NCI-H1694 treated with DMSO at 0.1 percent for 48 hours (cell line): Measurements from ENCODE around the gene NEK10.

Experiments
- DNase-seq: peaks from one replicate; lab custom pipeline; 2025; lab: John Stamatoyannopoulos, UW

The NEK10 gene

GRCh38 chr3:27097182-27097581 lies 272.0 kb downstream of the NEK10 start:
- no peak for DNase-seq

- DNase-seq: no peak
These were observed 273.5 kb downstream of the NEK10 start for GRCh38 chr3:27095553-27096222.

- no peak for DNase-seq
These were observed 274.5 kb downstream of the NEK10 start for GRCh38 chr3:27094721-27095120.

- DNase-seq: no peak
These were observed 275.4 kb downstream of the NEK10 start for GRCh38 chr3:27093771-27094170.

DNA sequence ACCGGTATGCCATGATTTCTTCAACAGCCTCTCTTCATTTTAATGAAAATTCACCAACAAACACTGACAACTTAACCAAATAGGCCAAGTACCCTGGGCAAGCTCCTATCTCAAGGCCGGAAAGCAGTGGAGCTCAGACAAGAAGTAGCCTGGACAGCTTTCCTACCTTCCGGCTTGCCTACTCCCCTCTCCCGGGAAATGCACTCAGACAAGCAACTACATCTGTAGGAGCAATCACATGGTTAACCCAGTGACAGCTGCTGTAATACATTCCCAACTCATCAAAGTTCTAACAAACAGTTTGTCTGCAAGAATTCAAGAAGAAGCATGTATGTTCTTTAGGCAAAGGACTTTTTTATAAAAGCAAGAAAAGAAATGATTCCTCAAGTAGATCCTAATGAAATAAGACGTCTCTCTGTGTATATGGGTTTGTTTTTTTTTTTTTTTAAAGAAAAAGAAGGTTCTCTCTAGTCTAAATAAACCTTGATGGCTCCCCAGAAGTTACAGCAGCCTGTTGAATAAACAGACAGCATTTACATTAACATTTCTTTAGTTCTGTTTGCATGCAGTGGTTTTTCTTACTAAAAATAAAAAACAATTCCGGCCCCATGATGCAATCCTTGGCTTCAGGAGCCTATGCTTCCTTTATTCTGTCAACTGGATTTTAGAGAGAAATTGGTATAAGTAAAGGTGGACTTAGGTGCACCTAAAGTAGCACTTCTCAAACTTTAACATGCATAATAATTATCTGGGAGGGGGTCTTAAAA lies 278.7 kb downstream of the NEK10 start:
- DNase-seq: no peak

- DNase-seq: no peak
These were observed 279.5 kb downstream of the NEK10 start for GRCh38 chr3:27089645-27090044.

DNA sequence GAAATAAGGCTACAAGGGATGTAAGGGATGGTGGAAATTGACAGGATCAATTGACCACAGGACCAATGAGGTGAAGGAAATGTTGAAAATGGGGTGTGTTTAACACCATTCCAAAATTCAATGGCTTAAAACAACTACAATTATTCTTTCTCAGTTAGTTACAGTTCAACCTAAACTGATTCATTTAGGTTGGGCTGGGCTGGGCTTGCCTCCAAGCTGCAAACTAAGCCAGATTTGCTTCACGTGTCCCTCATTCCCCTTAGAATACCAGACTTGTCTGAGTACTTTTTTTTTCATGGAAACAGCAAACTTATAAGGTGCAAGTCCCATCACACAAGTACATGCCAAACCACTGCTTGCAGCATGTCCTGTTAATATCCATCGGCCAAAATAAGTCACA lies 280.1 kb downstream of the NEK10 start:
- DNase-seq: no peak

DNA sequence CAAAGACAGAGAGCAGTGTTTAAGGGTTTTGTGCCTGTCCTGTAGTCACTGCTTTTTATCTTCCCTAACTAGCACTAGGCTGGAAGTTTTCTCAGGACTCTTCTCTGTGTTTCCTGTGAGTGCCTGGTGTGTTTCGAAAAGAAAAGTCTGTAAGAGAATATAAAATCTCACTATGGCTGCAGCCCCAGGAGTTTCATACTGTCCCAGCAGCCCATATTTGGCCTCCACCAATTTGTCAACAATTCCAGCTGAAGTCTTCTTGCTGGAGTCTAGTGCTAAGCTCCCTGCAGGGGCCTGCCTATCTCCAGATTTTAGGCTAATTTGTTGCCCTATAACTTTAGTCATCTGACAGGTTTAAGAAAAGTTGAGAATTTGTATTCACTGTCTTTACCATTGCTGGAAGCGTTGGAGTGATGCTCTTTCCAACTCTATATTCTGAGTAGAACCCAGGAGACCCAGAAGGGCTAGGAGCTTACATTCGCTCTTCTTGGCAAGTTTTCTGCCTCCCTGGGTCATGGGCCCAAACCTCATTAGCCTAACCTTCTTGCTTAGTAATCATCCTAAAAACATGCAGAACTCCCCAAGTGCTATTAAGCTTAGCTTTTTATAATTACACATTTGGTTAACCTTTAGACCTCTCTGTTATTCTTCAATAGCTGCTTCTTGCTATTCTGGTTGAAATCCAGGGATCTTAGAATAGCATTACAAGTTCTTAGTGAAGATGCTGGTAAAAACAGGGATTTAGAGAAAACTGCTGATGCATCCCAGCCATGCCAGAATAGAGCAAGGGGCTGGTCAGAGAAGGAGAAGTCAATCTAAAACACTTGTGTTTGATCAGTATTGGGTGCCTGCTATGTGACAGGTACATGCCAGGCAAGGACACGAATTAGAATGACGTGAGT lies 283.1 kb downstream of the NEK10 start:
- DNase-seq: no peak

DNA sequence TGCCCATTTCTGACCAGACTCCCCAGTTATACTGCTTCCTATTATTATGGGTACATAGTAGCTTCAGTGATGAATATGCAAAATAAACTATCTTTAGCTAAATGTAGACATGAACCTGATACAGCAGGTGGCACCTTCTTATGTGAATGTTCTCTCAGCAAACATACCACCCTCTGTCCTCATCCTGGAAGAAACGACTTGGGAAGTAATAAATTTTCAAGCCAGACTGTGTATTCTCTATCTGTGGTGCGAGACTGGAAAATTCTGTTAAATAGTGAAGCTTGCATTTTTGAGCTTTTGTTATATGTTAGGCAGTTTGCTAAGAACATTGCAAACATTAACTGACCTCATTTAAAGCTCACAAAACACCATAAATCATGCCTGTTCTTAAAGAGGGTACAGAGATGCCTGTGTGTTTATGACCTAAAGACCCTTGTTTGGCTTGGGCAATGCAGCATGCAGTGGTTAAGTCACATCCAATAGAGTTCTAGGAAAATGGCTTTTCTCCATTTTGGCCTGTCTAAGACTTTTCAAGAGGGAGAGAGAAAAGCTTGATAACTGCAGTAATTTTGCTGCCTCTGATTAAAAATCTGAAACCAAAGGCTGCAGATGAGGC lies 287.1 kb downstream of the NEK10 start:
- DNase-seq: no peak

DNA sequence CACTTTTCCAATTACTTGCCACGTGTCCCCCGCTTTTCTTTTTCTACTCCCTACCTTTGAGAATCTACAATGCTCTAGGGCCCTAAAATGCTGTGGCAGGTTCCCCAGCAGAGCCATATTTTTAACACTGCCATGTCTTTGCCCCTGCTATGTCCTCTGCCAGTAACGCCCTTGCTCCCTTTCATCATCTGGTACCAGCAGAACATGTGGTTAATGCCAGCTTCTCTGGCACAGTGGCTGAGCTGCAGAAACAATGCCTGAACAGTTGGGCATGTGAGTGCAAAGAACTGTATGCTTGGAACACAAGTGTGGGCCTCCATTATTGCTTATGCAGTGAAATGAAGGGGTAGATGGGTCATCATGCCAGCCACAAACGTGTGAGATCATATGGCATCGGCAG lies 287.6 kb downstream of the NEK10 start:
- no peak for DNase-seq

GRCh38 chr3:27080258-27080525 lies 289.0 kb downstream of the NEK10 start:
- no peak for DNase-seq

- no peak for DNase-seq
These were observed 289.5 kb downstream of the NEK10 start for GRCh38 chr3:27079427-27080257.

DNA sequence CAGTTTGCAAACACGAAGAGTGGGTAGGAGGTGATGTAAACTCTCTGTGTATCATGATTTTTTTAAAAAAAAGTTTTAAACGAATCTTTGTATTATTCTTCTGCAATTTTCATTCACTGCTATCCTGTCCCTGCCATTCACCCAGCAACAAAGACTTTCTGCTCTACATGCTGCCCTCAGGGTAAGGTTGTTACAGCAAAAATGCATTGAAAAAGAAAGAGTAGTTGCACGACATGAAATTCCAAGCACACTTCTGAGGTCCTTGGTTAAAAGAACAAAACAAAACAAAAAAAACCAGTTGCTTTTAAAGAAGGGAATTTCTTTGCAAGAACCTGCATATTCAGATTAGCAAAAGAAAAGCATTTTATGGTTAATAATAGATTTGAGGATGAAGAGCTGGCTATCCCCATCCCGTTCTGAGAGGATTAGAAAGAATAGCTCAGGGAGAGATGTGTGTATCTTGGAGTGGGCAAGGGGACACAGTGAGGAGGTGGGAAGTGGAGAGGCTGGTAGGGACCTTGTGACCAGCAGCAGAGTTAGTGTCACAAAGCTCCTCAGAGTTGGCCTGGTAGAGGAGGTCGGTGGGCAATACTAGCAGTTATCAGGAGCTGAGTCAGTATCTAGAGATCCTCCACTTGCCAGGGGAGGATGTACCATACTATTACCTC lies 290.8 kb downstream of the NEK10 start:
- no peak for DNase-seq

DNA sequence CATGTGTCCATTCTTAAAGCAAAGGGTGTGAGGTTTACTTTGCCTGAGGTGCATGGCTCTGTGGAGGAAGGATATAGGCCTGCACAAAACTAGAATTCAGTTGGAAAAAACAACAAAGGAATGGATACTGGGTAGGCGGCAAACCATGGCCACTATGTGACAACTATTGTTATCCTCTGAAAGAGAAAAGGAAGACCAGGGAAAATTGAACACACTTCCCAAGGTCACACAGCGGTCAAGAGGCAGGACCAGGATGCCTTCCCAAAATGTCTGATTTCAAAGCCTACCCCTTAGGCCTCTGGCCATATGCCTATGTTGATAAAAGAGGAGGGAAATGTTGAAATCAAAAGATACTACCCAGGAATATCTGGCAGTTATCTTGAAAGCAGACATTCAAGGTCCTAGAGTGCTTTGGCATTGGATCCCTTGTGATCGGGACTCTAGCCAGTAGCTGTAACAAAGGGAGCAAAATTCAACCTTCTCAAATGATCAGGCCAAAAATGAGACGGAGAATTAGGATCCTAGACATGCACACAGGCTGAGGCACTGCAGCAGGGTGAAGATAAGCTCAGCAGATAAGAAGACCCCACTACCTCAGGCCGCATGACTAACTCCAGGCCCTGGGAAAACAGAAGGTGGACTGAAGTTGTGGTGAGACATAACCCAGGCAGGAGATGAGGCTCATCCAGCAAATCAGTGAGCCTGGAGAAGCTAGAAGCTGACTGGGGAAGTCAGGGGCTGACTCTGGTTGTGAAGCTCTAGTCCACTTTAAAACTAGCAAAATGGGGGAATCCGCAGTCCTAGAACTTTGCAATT lies 292.2 kb downstream of the NEK10 start:
- DNase-seq: no peak

GRCh38 chr3:27074914-27075313 lies 294.3 kb downstream of the NEK10 start:
- no peak for DNase-seq

DNA sequence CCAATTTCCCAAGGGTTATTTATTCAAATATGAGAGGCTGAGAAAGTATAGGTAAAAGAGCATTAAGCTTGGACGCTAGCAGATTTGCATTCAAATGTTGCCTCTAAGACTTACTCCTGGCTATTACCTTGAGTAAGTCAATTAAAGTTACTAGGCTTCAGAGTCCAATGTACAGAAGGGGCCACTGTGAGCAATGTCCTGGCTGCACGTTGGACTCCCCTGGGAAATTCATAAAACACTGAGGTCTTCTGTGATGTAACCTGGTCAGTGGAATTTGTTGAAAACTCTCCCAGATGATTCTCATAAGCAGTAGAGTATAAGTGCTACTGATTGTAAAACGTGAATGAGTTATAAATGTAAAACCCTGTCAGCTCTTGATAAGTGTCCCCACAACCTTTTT lies 295.3 kb downstream of the NEK10 start:
- no peak for DNase-seq

DNA sequence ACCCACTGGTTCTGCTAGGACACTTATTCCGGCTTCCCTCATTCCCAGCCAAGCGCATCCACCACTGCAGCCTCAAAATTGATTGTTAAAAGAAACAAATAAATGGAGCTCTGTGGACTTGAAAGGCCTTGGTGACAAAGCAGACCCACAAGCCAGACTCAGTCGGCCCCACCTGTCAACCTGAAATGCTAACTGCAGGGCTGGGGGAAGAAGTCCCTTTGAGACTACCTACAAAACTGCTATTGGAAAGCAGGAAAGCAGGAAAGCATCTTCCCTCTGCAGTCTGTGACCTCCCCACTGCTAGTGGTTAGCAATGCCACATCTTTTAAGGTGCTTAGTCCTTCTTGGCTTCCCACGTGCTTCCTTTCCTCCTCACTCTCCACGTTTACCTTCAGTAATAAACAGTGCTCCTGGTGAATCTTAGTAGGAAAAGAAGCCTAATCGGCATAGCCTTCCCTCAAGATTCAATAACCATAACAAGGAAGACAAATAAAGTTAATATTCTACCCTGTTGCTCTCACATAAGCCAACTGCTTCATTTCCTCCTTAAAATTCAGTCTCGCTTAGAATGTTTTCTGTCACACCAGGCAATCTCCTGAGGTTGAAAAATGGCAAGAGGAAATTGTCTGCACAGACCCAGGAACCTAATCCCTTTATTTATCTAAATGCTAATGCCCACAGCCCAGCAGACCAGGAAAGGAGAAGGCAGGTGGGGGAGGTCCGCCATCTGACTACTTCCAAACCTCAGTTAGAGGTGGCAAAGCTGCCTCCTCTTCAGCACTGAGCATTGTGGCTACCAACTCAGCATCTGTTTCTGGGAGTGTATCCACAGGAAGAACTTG lies 296.2 kb downstream of the NEK10 start:
- no peak for DNase-seq

DNA sequence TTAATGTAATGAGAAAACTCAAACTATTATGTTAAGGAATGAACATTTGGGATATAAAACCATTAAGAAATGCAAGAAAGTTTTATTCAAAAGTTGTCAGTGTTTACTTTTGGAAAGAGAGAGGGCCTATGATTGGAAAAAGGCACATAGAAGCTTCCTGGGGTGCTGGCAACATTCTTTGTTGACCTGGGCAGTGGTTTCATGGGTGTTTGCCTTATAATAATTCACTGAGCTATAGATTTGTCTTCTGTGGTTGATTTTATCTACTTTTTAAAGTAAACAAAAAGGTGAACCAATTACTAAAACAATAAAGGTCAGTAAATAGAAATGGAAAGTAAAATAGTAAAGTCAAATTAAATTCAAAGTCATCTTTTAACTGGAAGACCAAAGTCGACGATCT lies 308.8 kb downstream of the NEK10 start:
- DNase-seq: no peak
